Camera-type eye (tissue), 1 donor: ENCODE measurements around the gene MEGF6. TPM values are rescaled to one million over a fixed set of nuclear protein-coding genes. Genes with fewer than 3 reads are reported as not detected.

Experiments used
- total RNA-seq: library from RNA; depleted of rRNA; stranded (reverse); fragments of >200 nt; gene quantifications from one replicate; pipeline ENCODE4 v1.2.3, GENCODE V29; 2014

MEGF6 gene
- total RNA-seq, result 32.8 TPM

GRCh38 chr1:3611170-3612019 is at the start of gene MEGF6:
TSS of gene MEGF6 (minus strand) at chr1:3611508. CDS start at chr1:3611268, 240 bp downstream.

GRCh38 chr1:3651930-3652547 is 40.7 kb upstream of the MEGF6 start, which contains the start of gene TP73:
TSS of gene TP73 (plus strand) at chr1:3652516. CDS start at chr1:3682366, 29,850 bp downstream.

GRCh38 chr1:3649342-3650247 is 38.3 kb upstream of the MEGF6 start, which contains the start of gene WRAP73:
TSS of gene WRAP73 (minus strand) at chr1:3650103. CDS start at chr1:3649999, 104 bp downstream.

GRCh38 chr1:3624200-3625136 is 13.2 kb upstream of the MEGF6 start, which contains the start of gene TPRG1L:
TSS of gene TPRG1L (plus strand) at chr1:3625015. CDS start at chr1:3625073, 58 bp downstream.

GRCh38 chr1:3453891-3454810 is 157.2 kb downstream of the MEGF6 start, which contains the start of gene ARHGEF16:
TSS of gene ARHGEF16 (plus strand) at chr1:3454665. CDS start at chr1:3463085, 8,420 bp downstream.

Other genes starting within 250 kb of the MEGF6 start
- gene ARHGEF16, start 156.8 kb downstream of the MEGF6 start, total RNA-seq, result 2.3 TPM
- 32.6 TPM for gene TPRG1L, start 13.5 kb upstream of the MEGF6 start, total RNA-seq
- gene WRAP73, start 38.6 kb upstream of the MEGF6 start, total RNA-seq, result 26.2 TPM
- 1.5 TPM for gene TP73, start 41.0 kb upstream of the MEGF6 start, total RNA-seq
- gene CCDC27, start 140.9 kb upstream of the MEGF6 start, total RNA-seq, result not detected
- gene SMIM1, start 161.2 kb upstream of the MEGF6 start, total RNA-seq, result 2.1 TPM
- 44.5 TPM for gene LRRC47, start 185.0 kb upstream of the MEGF6 start, total RNA-seq
- 47.6 TPM for gene CEP104, start 245.7 kb upstream of the MEGF6 start, total RNA-seq
- gene DFFB, start 246.0 kb upstream of the MEGF6 start, total RNA-seq, result 11.7 TPM